GM20000 (cell line): Measurements from ENCODE around the gene PGPEP1.

Experiments used
- DNase-seq: peaks from one replicate; pipeline ENCODE4 v3.0.0; 2012; ENCODE audit warnings: low spot score
- TF ChIP-seq, protein P1 (sequence below): IDR thresholded peaks from 2 replicates; pipeline ENCODE4 v1.5.1; 2012; ENCODE audit warnings: mild to moderate bottlenecking, control low read depth; ENCODE audit errors: extremely low read depth, missing control alignments

Gene PGPEP1

DNA sequence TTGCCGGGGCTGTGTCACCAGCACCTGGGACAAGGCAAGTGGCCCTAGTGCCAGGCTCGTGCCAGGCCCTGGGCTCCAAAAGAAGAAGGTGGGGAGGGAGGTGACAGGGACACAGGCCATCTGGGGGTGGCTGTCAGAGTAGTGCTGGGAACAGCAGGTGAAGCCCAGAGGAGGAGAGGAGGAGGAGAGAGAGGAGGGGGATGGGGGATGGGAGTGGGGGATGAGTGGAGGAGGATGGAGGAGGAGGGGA is 36.3 kb upstream of the PGPEP1 start:
- TF ChIP-seq, protein P1, sequence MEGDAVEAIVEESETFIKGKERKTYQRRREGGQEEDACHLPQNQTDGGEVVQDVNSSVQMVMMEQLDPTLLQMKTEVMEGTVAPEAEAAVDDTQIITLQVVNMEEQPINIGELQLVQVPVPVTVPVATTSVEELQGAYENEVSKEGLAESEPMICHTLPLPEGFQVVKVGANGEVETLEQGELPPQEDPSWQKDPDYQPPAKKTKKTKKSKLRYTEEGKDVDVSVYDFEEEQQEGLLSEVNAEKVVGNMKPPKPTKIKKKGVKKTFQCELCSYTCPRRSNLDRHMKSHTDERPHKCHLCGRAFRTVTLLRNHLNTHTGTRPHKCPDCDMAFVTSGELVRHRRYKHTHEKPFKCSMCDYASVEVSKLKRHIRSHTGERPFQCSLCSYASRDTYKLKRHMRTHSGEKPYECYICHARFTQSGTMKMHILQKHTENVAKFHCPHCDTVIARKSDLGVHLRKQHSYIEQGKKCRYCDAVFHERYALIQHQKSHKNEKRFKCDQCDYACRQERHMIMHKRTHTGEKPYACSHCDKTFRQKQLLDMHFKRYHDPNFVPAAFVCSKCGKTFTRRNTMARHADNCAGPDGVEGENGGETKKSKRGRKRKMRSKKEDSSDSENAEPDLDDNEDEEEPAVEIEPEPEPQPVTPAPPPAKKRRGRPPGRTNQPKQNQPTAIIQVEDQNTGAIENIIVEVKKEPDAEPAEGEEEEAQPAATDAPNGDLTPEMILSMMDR = no peak
- no peak for DNase-seq

DNA sequence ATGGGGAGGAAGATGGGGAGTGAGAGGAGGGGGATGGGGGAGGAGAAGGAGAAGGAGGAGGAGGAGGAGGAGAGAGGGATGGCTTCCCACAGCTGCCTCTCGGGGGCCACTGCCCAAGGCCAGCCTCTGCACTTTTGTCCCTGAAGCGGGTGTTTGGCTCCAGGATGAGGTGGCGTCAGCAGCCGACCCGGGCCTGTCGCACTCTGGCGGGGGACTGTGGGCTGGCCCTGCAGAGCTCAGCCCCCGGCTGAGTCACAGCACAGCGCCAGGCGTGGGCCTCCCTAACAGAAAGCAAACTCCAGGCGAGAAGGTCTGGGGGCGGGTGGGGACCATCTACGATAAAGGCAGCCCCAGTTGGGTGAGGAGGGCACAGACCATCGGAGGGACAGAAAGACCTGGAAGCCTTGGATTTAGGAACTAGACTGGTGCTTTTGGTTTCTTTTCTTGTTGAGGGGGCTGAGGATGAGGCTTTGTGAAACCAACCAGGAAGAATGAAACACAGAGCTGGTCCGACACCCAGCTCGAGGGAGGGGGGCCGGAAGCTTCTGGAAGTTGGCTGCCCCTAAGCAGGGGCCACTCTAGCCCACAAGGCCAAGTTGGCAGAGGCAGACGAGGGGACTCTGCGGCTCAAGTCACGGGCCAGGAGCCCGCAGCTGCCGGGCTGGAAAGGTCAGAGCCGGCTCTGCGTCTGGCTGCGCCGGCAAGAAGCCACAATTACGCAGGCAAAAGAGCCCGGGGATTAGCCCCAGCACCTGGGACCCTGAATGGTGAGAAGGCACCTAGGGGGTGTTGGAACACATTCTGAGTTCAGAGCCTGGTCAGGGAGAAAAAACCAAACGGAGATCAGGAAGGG is 35.7 kb upstream of the PGPEP1 start:
- DNase-seq = peak; percentile 89
- TF ChIP-seq, protein P1 = no peak

DNA sequence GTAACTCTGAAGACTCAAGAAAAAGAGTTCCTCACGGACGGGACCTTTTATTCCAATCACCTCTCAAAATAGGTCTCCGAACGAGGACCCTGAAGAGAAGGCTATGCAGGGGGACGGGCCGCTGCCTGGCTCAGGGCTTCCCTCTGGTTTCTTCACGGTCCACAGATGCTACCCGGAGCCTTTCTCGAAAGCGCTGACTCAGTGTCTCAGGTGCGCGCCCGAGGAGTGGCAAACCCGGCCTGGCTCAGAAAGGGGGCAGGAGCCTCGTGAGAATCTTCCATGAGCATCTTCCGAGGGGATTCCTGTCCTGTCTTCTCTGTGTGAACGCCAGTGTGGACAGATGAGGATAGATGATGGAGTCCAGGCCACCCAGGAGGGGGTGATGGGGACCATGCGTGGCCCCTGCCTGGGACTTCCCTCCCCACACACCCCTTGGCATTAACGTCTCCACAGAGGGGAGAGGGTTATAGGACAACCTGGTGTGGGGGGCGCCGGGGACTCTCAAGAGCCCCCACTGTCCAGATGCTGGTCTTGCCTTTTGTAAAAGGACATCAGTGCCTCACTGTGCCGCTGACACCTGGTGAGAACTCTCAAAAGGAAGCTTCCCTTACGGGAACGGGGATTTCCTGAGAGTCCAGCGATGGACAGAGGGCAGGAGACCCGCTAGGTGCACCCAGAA is 34.0 kb upstream of the PGPEP1 start:
- no peak for DNase-seq
- TF ChIP-seq, protein P1 = no peak

DNA sequence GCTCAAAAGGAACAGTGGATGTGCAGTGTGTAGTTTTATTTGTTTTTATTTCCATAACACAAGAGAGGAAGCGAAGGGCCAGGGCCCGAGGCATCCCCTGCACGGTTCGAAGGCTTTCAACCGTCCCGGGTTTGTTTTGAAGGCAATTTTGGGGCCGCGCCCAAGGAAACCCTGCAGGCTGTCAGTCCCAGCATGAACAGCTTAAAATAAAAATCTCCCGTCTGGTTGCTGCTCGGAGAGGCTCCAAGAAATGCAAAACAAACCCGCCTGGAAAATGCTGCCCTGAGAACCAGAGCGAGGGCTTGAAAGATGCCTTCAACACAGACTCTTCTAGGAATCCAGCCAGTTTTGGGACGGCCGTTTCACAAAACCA is 33.5 kb upstream of the PGPEP1 start:
- no peak for DNase-seq
- TF ChIP-seq, protein P1 = no peak

DNA sequence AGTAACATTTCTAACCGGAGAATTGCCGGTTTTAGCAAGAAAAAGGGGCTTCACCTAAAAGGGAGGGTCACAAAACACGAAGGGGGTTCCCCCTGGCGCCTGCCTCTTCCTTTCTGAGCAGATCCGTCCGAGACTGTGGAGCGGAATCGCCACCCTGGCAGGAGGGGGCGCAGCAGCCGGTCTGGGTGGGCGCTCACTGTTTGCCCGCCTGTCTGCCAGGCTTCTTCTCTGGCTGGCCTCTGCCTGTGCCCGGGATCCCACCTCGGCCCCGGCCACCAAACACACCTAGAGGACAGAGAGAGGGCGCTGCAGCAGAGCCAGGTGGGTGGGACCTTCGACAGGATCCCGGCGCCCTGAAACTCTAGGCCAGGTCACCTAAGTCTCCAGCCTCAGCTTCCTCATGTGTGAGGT is 33.1 kb upstream of the PGPEP1 start:
- TF ChIP-seq, protein P1 = no peak
- peak; percentile 36 for DNase-seq

DNA sequence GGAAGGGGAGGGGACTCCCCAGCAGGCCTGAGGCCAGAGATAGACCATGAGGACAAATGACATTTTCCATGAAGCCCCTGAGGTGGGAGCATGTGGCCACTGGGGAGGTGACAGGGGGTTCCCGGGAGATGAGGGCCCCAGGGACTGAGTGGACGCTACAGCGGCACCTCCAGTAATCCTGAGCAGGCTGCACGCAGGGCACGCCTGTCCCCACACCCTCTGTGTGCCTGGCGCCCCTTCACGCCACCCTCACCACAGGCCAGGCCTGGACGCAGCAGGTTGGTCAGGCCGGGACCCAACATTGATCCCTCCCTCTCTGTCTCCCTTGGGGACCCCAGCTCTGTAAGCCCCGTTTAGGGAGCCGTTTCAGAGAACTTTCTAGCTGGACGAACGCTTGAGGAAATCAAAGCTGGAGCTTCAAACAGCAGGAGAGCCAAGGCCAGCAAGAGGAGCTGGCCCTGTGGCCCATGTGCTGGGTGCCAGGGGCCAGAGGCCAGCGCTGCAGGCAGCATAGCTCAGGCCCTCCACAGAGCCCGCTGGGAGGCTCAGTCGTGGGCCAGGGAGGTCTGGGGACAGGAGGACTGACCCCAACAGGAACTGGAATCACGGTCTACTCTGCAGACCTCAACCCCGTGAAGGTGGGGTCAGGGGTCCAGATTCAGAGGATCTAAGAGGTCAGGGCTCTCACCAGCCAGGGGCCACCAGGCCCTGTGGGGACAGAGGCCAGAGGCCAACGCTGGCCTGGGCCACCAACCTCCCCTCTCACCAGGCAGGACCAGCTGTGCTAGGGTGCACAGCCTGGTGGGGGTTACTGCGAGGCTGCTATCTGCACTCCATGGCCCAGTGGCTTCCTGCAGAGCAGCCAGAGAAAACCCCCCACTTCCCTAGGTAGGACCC is 32.1 kb upstream of the PGPEP1 start:
- DNase-seq = no peak
- TF ChIP-seq, protein P1 = no peak

DNA sequence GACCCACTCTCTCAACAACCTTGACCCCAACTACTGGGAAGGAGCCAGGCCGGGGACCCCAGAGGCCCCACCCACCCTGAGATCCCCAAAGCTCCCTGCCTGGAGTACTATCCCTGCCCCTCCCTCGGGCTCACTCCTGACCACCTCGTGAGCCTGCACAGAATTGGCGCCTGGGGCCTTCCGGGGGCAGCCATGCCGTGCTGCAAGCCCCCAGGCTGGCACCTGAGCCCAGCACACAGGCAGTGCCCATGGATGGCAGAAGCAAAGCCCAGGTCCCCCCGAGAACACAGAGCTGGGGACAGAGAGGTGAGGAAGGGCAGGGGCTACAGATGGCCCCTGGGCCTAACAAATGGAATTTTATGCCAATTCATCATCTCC is 31.5 kb upstream of the PGPEP1 start:
- TF ChIP-seq, protein P1 = no peak
- DNase-seq = no peak
